IMR-90 (cell line): ENCODE results near the gene MZT2A. TPM values are rescaled to one million over a fixed set of nuclear protein-coding genes. Genes with fewer than 3 reads are reported as not detected.
"Not testable (repeated sequence)": the region's sequence is repeated elsewhere in the genome, so short reads cannot be mapped to it uniquely, and the experiment has no call there.

Source experiments
- ATAC-seq: fragments of 200-7000 bp; cut with Tn5 transposase; 2 replicates; pipeline ENCODE4 v1.9.1; 2020; ENCODE audit warnings: low read depth, mild to moderate bottlenecking, moderate library complexity
- BruUV-seq: library from RNA; stranded (reverse); fragments of 400-500 nt; replicated peaks from 2 replicates; lab custom pipeline; 2021; lab: Mats Ljungman, UMichigan
- CTCF ChIA-PET: fragments of 300-600 bp; formaldehyde crosslinking; extraction: SDS; loops from one replicate; lab custom pipeline; 2021; ENCODE audit warnings: antibody characterized with exemption; lab: Yijun Ruan, JAX
- POLR2A ChIA-PET: fragments of 300-600 bp; sonication (Branson Sonifier 250); formaldehyde crosslinking; loops from one replicate; lab custom pipeline; 2022; ENCODE audit warnings: antibody characterized with exemption; ENCODE audit not compliant: unreplicated experiment; lab: Charles Lee
- DNase-seq: peaks from one replicate; pipeline ENCODE4 v3.0.0; 2013
- H2AFZ ChIP-seq: replicated peaks from 2 replicates; pipeline ENCODE3; 2013; ENCODE audit warnings: low read length, mild to moderate bottlenecking; ENCODE audit not compliant: poor library complexity
- H2AK5ac ChIP-seq: 2 replicates; pipeline ENCODE4 v1.6.1; 2013; ENCODE audit warnings: low read depth, low read length, inconsistent platforms
- H2AK9ac ChIP-seq: replicated peaks from 2 replicates; pipeline ENCODE3; 2013; ENCODE audit warnings: mild to moderate bottlenecking, low read depth, low read length, moderate library complexity; ENCODE audit not compliant: poor library complexity
- H2BK120ac ChIP-seq: 2 replicates; pipeline ENCODE4 v1.6.1; 2013; ENCODE audit warnings: low read depth, low read length, inconsistent platforms
- H2BK15ac ChIP-seq: 3 replicates; pipeline ENCODE4 v1.6.1; 2013; ENCODE audit warnings: low read depth, low read length, inconsistent platforms
- H2BK20ac ChIP-seq: 2 replicates; pipeline ENCODE4 v1.6.1; 2013; ENCODE audit warnings: low read depth, mild to moderate bottlenecking, inconsistent platforms, low read length, moderate library complexity
- H2BK5ac ChIP-seq: 2 replicates; pipeline ENCODE4 v1.6.1; 2013; ENCODE audit warnings: mild to moderate bottlenecking, low read depth, low read length, inconsistent platforms; ENCODE audit not compliant: poor library complexity, severe bottlenecking
- H3K14ac ChIP-seq: replicated peaks from 2 replicates; pipeline ENCODE4 v1.6.1; 2013; ENCODE audit warnings: low read depth, low read length, inconsistent platforms
- H3K18ac ChIP-seq: 2 replicates; pipeline ENCODE4 v1.6.1; 2013; ENCODE audit warnings: low read depth, low read length, control low read depth
- H3K23ac ChIP-seq: 2 replicates; pipeline ENCODE4 v1.6.1; 2013; ENCODE audit warnings: low read depth, low read length, inconsistent platforms
- H3K27ac ChIP-seq: 2 replicates; pipeline ENCODE4 v1.5.1; 2013; ENCODE audit warnings: mild to moderate bottlenecking, control low read depth, low read length; ENCODE audit not compliant: insufficient read depth
- H3K27me3 ChIP-seq: 2 replicates; pipeline ENCODE4 v1.6.1; 2013; ENCODE audit warnings: low read length; ENCODE audit not compliant: control insufficient read depth, insufficient read depth
- H3K36me3 ChIP-seq: 2 replicates; pipeline ENCODE4 v1.6.1; 2013; ENCODE audit warnings: low read length, mixed read lengths; ENCODE audit not compliant: control insufficient read depth, insufficient read depth
- H3K4ac ChIP-seq: 2 replicates; pipeline ENCODE4 v1.6.1; 2013; ENCODE audit warnings: low read depth, low read length, inconsistent platforms
- H3K4me1 ChIP-seq: 2 replicates; pipeline ENCODE4 v1.6.1; 2013; ENCODE audit warnings: low read length, mixed read lengths; ENCODE audit not compliant: control insufficient read depth, insufficient read depth
- H3K4me2 ChIP-seq: 2 replicates; pipeline ENCODE4 v1.6.1; 2013; ENCODE audit warnings: low read depth, mild to moderate bottlenecking, control low read depth, low read length, moderate library complexity
- H3K4me3 ChIP-seq: 2 replicates; pipeline ENCODE4 v1.5.1; 2013; ENCODE audit warnings: low read depth, mild to moderate bottlenecking, control low read depth, low read length, moderate library complexity; ENCODE audit not compliant: insufficient read depth
- H3K56ac ChIP-seq: 2 replicates; pipeline ENCODE4 v1.6.1; 2013; ENCODE audit warnings: low read length, inconsistent platforms; ENCODE audit not compliant: insufficient read depth; ENCODE audit errors: extremely low read depth
- H3K79me1 ChIP-seq, 2 experiments: 2 replicates each; pipeline ENCODE4 v1.6.1; 2013; ENCODE audit warnings: low read length in 2 of 2, inconsistent platforms in 1 of 2, low read depth in 1 of 2
- H3K9ac ChIP-seq: 2 replicates; pipeline ENCODE4 v1.6.1; 2013; ENCODE audit warnings: low read depth, low read length, control low read depth
- H3K9me1 ChIP-seq: 2 replicates; pipeline ENCODE4 v1.6.1; 2013; ENCODE audit warnings: low read length, inconsistent platforms; ENCODE audit not compliant: insufficient read depth
- H3K9me3 ChIP-seq: 2 replicates; pipeline ENCODE4 v1.6.1; 2013; ENCODE audit warnings: low read length; ENCODE audit not compliant: control insufficient read depth, insufficient read depth
- H4K20me1 ChIP-seq: 2 replicates; pipeline ENCODE4 v1.6.1; 2013; ENCODE audit warnings: low read length, inconsistent platforms; ENCODE audit not compliant: insufficient read depth
- H4K5ac ChIP-seq: 2 replicates; pipeline ENCODE4 v1.6.1; 2013; ENCODE audit warnings: mild to moderate bottlenecking, low read depth, low read length, control low read depth
- H4K8ac ChIP-seq, 2 experiments: 2 replicates each; pipeline ENCODE4 v1.6.1; 2013; ENCODE audit warnings: low read depth in 2 of 2, low read length in 2 of 2, control low read depth in 1 of 2, inconsistent platforms in 1 of 2
- H4K91ac ChIP-seq: 2 replicates; pipeline ENCODE4 v1.6.1; 2013; ENCODE audit warnings: low read depth, low read length, inconsistent platforms; ENCODE audit not compliant: insufficient read depth
- WGBS, 2 experiments: methylation state at CpG; one replicate each; pipeline versions ENCODE4 v1.1.5 to v1.1.7; 2013; ENCODE audit warnings: missing lambda C conversion rate in 2 of 2; ENCODE audit not compliant: insufficient read length in 1 of 2; ENCODE audit errors: extremely low coverage in 2 of 2; 5-methylcytosine and 5-hydroxymethylcytosine counted together
- dilution Hi-C: fragments of 300-500 bp; cut with HindIII; formaldehyde crosslinking; loops from one replicate; pipeline ENCODE4 v1.14.3; 2018; ENCODE audit warnings: low sequenced_read_pairs; ENCODE audit not compliant: unreplicated experiment
- in situ Hi-C: fragments of 300-500 bp; cut with MboI; formaldehyde crosslinking; loops from 3 replicates; pipeline ENCODE4 v1.14.3; 2019; ENCODE audit warnings: low sequenced_read_pairs, inconsistent platforms, mixed read lengths
- intact Hi-C: fragments of 100-400 bp; cut with micrococcal nuclease; formaldehyde crosslinking; loops from 2 replicates; pipeline ENCODE4 v1.10.0; 2022
- polyA plus RNA-seq, 3 experiments: library from polyadenylated mRNA; depleted of rRNA; stranded (reverse); fragments of >200 nt; gene quantifications; 2 replicates each; pipeline ENCODE4 v1.2.3, GENCODE V29; 2012; ENCODE audit warnings: low replicate concordance in 1 of 3
- total RNA-seq: library from RNA; depleted of rRNA; stranded (reverse); fragments of >200 nt; gene quantifications from 2 replicates; pipeline ENCODE4 v1.2.3, GENCODE V29; 2012

Gene MZT2A
- total and polyA plus RNA-seq, 2 of the 4 experiments (the other 2 are of a cell fraction): 23.1 to 82.3 TPM

- H3K27ac ChIP-seq, H3K9me1 ChIP-seq, H3K4me3 ChIP-seq, H3K36me3 ChIP-seq, H2BK120ac ChIP-seq, H4K20me1 ChIP-seq, H2BK15ac ChIP-seq, H3K4me1 ChIP-seq, H2BK5ac ChIP-seq, H3K4ac ChIP-seq, H3K79me1 ChIP-seq, H3K9ac ChIP-seq, in situ Hi-C loops, H4K5ac ChIP-seq, DNase-seq, H3K23ac ChIP-seq, BruUV-seq, H3K4me2 ChIP-seq, H2AK5ac ChIP-seq, H2BK20ac ChIP-seq, H4K8ac ChIP-seq, CTCF ChIA-PET, H3K18ac ChIP-seq, H2AK9ac ChIP-seq, H3K27me3 ChIP-seq, dilution Hi-C loops, H2AFZ ChIP-seq, ATAC-seq, POLR2A ChIA-PET, H4K91ac ChIP-seq, H3K14ac ChIP-seq, H3K9me3 ChIP-seq, intact Hi-C loops, H3K56ac ChIP-seq: not testable (repeated sequence)
- no CpG with 5 or more reads among the region's 9 CpGs for WGBS, 2 experiments
These were observed 44.2 kb downstream of the MZT2A start for GRCh38 chr2:131447981-131448380.
